ENCODE measurements around the gene HJURP.

The HJURP gene

DNA sequence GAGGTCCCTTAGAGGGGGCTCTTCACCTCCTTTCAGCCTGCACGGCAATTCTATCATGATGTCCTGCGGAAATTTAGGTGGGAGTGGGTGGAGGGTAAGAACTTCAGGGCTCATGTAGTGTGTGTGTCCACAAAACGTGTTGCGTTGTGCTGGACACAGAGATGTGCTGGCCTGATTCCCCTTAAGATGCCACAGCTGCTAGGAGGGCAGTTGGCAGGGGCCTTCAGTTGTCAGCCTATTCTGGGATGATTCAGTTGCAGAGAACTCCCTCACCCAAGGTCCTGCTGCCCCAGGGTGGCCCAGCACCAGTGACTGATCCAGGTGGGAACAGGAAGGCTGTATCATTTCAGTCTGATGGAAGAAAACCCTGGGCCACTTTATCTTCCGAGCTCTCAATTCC lies 1.0 kb upstream of the HJURP start:
- TF ChIP-seq, protein P1, sequence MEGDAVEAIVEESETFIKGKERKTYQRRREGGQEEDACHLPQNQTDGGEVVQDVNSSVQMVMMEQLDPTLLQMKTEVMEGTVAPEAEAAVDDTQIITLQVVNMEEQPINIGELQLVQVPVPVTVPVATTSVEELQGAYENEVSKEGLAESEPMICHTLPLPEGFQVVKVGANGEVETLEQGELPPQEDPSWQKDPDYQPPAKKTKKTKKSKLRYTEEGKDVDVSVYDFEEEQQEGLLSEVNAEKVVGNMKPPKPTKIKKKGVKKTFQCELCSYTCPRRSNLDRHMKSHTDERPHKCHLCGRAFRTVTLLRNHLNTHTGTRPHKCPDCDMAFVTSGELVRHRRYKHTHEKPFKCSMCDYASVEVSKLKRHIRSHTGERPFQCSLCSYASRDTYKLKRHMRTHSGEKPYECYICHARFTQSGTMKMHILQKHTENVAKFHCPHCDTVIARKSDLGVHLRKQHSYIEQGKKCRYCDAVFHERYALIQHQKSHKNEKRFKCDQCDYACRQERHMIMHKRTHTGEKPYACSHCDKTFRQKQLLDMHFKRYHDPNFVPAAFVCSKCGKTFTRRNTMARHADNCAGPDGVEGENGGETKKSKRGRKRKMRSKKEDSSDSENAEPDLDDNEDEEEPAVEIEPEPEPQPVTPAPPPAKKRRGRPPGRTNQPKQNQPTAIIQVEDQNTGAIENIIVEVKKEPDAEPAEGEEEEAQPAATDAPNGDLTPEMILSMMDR (IDR thresholded peaks at IDR 0.05) = no peak
- TF ChIP-seq ZFX (IDR thresholded peaks at IDR 0.05; ENCODE audit: borderline replicate concordance) = no peak
- H3K27ac ChIP-seq = peak overlapping the region; percentile 74; the same call in 1 of the 2 replicates

DNA sequence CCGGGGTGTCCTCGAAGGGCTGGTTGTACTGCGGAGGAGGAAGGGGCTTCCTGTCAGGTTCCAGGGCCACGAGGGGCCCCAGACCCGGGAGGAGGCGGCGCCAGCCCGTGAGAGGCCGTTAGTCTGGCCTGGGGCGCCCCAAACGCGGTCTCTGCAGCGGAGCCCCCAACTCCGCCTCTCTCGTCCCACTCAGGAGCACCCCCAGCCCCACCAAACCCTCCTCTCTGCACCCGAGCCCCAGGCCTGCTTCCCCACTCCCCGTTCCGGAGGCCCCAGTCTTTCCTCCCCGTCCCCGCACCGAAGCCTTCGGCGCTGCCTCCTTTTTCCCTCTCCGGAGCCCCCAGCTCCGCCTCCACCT lies 473 bp downstream of the HJURP start:
- peak overlapping the region; percentile 74 for H3K27ac ChIP-seq
- TF ChIP-seq, protein P1 (IDR thresholded peaks at IDR 0.05) = no peak
- TF ChIP-seq ZFX (IDR thresholded peaks at IDR 0.05; ENCODE audit: borderline replicate concordance) = no peak

DNA sequence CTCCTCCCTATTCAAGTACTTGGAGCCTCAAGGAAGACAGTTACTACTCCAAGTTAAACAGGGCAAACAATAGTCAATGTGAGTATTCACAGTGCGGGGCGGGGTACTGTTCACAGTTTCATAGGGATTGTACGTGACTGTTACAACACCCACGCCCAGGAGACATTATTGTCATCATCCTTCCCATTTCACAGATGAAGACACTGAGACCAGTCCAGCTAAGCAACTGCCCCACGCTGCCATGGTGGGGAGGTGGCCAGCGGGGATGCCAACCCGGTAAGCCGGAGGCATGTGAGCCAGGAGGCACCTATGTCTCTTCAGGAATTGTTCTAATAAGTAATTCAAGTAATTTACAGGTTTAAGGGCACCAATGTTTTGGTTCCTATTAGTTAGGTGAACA lies 982 bp downstream of the HJURP start:
- peak overlapping the region; percentile 74 for H3K27ac ChIP-seq
- TF ChIP-seq, protein P1 (IDR thresholded peaks at IDR 0.05) = no peak
- TF ChIP-seq ZFX (IDR thresholded peaks at IDR 0.05; ENCODE audit: borderline replicate concordance) = no peak

DNA sequence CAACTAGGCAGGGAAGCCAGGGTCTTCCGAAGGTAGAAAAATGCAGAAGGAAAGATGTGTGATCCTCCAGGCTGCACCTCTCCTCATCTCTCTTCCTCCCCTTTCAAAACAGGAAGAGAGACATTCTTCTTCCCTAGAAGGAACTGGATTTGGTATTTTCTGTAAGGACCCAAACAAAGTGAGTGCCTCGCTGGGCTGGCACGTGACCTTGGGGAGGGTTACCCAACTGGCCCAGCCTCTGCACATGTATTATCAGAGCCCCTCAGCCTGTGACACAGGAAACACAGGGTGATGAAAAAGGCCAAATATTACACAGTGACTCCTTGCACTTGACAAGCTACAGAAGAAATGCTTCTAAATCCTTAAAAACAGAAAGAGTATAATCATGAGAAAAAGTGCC lies 2.3 kb downstream of the HJURP start:
- TF ChIP-seq, protein P1 (IDR thresholded peaks at IDR 0.05) = no peak
- no peak for TF ChIP-seq ZFX (IDR thresholded peaks at IDR 0.05; ENCODE audit: borderline replicate concordance)
- H3K27ac ChIP-seq = no peak overlapping the region

DNA sequence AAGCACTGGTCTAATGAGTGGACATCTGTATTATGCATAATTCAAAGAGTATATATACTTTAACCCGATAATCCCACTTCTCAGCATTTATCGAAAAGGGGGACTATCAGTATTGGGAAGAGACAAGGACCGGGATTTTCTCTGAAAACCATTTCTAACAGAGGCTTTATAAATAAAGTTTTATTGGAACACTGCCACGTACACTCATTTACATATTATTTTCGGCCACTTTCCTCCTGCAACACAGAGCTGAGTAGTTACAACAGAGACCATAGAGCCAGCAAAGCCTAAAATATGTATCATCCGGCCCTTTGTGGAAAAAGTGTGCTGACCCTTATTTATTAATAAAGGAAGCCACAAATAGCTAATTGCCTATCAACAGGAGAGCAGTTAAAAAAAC lies 3.2 kb downstream of the HJURP start:
- TF ChIP-seq, protein P1 (IDR thresholded peaks at IDR 0.05) = no peak
- TF ChIP-seq ZFX (IDR thresholded peaks at IDR 0.05; ENCODE audit: borderline replicate concordance) = no peak
- H3K27ac ChIP-seq = no peak overlapping the region

DNA sequence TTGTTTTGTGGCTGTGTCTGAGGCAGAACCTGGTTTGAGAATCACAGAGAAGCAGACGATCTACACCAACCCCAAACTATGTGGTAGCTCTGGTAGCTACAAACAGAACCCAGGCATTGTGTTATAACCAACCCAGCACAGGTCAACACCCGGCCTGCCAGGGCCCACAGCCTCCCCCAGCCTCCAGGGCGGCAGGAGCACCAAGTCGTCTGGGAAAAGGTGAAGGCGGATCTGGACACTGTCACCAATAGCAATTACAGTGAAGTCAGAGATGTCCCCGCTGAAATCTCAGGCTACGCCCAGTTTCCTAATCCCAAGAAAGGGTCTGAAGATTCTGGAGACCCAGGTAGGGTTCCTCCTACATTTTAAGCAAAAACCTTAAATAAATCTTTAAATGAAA lies 3.6 kb downstream of the HJURP start:
- H3K27ac ChIP-seq = no peak overlapping the region
- TF ChIP-seq, protein P1 (IDR thresholded peaks at IDR 0.05) = no peak
- TF ChIP-seq ZFX (IDR thresholded peaks at IDR 0.05; ENCODE audit: borderline replicate concordance) = no peak

DNA sequence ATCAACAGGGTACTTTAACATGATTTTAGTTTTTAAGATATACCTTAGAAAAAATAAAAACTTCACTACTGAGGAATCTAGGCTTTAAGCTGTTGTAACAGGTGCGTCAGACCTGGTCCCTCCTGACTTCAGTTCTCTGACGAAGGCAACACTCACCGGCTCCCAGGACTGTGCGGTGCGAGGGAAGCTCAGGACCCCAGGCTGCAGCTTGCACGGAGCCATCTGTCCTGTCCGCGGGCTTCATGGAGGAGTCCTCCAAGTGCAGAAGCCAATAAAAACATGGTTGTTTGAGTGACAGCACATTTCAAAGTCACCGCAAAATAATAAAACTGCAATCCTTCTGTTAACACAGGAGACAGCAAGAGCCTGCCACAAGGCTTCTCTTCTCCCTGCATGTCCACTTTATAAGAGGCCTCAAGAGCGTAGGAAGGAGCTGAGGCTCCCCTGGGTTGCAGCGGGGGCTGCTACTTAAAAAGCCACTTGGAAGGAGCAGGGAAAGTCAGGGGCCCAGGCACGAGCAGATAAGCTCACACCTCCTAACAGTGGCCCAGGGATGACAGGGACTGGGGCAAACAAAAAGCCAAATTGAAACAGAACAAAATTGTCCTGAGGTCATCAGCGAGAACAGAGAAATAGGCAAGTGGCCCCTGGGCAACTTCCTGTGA lies 4.6 kb downstream of the HJURP start:
- TF ChIP-seq ZFX (IDR thresholded peaks at IDR 0.05; ENCODE audit: borderline replicate concordance) = no peak
- TF ChIP-seq, protein P1 (IDR thresholded peaks at IDR 0.05) = no peak

More for the DNA sequence above, 4.6 kb downstream of the HJURP start:
- H3K27ac ChIP-seq = no peak overlapping the region
